Esophagus squamous epithelium (tissue), 4 donors: Measurements from ENCODE around the gene SPON2.

Experiments
- CTCF ChIP-seq, 6 experiments: fragments of 450-650 bp in 4 of 6; fragments of 200-600 bp in 2 of 6; sonication (generic) in 2 of 6; IDR thresholded peaks; one replicate each; pipeline ENCODE4 v1.5.1; 2016 to 2019; ENCODE audit warnings: antibody characterized with exemption in 6 of 6, mild to moderate bottlenecking in 4 of 6, moderate library complexity in 4 of 6
- POLR2A ChIP-seq, 4 donors: fragments of 450-650 bp; IDR thresholded peaks; one replicate each; pipeline ENCODE4 v1.6.1; 2017; ENCODE audit warnings: antibody characterized with exemption in 4 of 4, mild to moderate bottlenecking in 4 of 4, moderate library complexity in 3 of 4

GRCh38 chr4:1209821-1210220, 37.4 kb upstream of the SPON2 start:
- TF ChIP-seq POLR2A (IDR thresholded peaks at IDR 0.05) = no peak
- no peak for TF ChIP-seq CTCF (IDR thresholded peaks at IDR 0.05)
